IMR-90 (cell line): ENCODE results near the gene CCDC88B. TPM values are rescaled to one million over a fixed set of nuclear protein-coding genes. Genes with fewer than 3 reads are reported as not detected.

Source experiments
- ATAC-seq: fragments of 200-7000 bp; cut with Tn5 transposase; 2 replicates; pipeline ENCODE4 v1.9.1; 2020; ENCODE audit warnings: low read depth, mild to moderate bottlenecking, moderate library complexity
- BruUV-seq: library from RNA; stranded (reverse); fragments of 400-500 nt; replicated peaks from 2 replicates; lab custom pipeline; 2021; lab: Mats Ljungman, UMichigan
- CTCF ChIA-PET: fragments of 300-600 bp; formaldehyde crosslinking; extraction: SDS; loops from one replicate; lab custom pipeline; 2021; ENCODE audit warnings: antibody characterized with exemption; lab: Yijun Ruan, JAX
- POLR2A ChIA-PET: fragments of 300-600 bp; sonication (Branson Sonifier 250); formaldehyde crosslinking; loops from one replicate; lab custom pipeline; 2022; ENCODE audit warnings: antibody characterized with exemption; ENCODE audit not compliant: unreplicated experiment; lab: Charles Lee
- DNase-seq: peaks from one replicate; pipeline ENCODE4 v3.0.0; 2013
- H2AFZ ChIP-seq: replicated peaks from 2 replicates; pipeline ENCODE3; 2013; ENCODE audit warnings: low read length, mild to moderate bottlenecking; ENCODE audit not compliant: poor library complexity
- H2AK5ac ChIP-seq: 2 replicates; pipeline ENCODE4 v1.6.1; 2013; ENCODE audit warnings: low read depth, low read length, inconsistent platforms
- H2AK9ac ChIP-seq: replicated peaks from 2 replicates; pipeline ENCODE3; 2013; ENCODE audit warnings: mild to moderate bottlenecking, low read depth, low read length, moderate library complexity; ENCODE audit not compliant: poor library complexity
- H2BK120ac ChIP-seq: 2 replicates; pipeline ENCODE4 v1.6.1; 2013; ENCODE audit warnings: low read depth, low read length, inconsistent platforms
- H2BK15ac ChIP-seq: 3 replicates; pipeline ENCODE4 v1.6.1; 2013; ENCODE audit warnings: low read depth, low read length, inconsistent platforms
- H2BK20ac ChIP-seq: 2 replicates; pipeline ENCODE4 v1.6.1; 2013; ENCODE audit warnings: low read depth, mild to moderate bottlenecking, inconsistent platforms, low read length, moderate library complexity
- H2BK5ac ChIP-seq: 2 replicates; pipeline ENCODE4 v1.6.1; 2013; ENCODE audit warnings: mild to moderate bottlenecking, low read depth, low read length, inconsistent platforms; ENCODE audit not compliant: poor library complexity, severe bottlenecking
- H3K14ac ChIP-seq: replicated peaks from 2 replicates; pipeline ENCODE4 v1.6.1; 2013; ENCODE audit warnings: low read depth, low read length, inconsistent platforms
- H3K18ac ChIP-seq: 2 replicates; pipeline ENCODE4 v1.6.1; 2013; ENCODE audit warnings: low read depth, low read length, control low read depth
- H3K23ac ChIP-seq: 2 replicates; pipeline ENCODE4 v1.6.1; 2013; ENCODE audit warnings: low read depth, low read length, inconsistent platforms
- H3K27ac ChIP-seq: 2 replicates; pipeline ENCODE4 v1.5.1; 2013; ENCODE audit warnings: mild to moderate bottlenecking, control low read depth, low read length; ENCODE audit not compliant: insufficient read depth
- H3K27me3 ChIP-seq: 2 replicates; pipeline ENCODE4 v1.6.1; 2013; ENCODE audit warnings: low read length; ENCODE audit not compliant: control insufficient read depth, insufficient read depth
- H3K36me3 ChIP-seq: 2 replicates; pipeline ENCODE4 v1.6.1; 2013; ENCODE audit warnings: low read length, mixed read lengths; ENCODE audit not compliant: control insufficient read depth, insufficient read depth
- H3K4ac ChIP-seq: 2 replicates; pipeline ENCODE4 v1.6.1; 2013; ENCODE audit warnings: low read depth, low read length, inconsistent platforms
- H3K4me1 ChIP-seq: 2 replicates; pipeline ENCODE4 v1.6.1; 2013; ENCODE audit warnings: low read length, mixed read lengths; ENCODE audit not compliant: control insufficient read depth, insufficient read depth
- H3K4me2 ChIP-seq: 2 replicates; pipeline ENCODE4 v1.6.1; 2013; ENCODE audit warnings: low read depth, mild to moderate bottlenecking, control low read depth, low read length, moderate library complexity
- H3K4me3 ChIP-seq: 2 replicates; pipeline ENCODE4 v1.5.1; 2013; ENCODE audit warnings: low read depth, mild to moderate bottlenecking, control low read depth, low read length, moderate library complexity; ENCODE audit not compliant: insufficient read depth
- H3K56ac ChIP-seq: 2 replicates; pipeline ENCODE4 v1.6.1; 2013; ENCODE audit warnings: low read length, inconsistent platforms; ENCODE audit not compliant: insufficient read depth; ENCODE audit errors: extremely low read depth
- H3K79me1 ChIP-seq, 2 experiments: 2 replicates each; pipeline ENCODE4 v1.6.1; 2013; ENCODE audit warnings: low read length in 2 of 2, inconsistent platforms in 1 of 2, low read depth in 1 of 2
- H3K9ac ChIP-seq: 2 replicates; pipeline ENCODE4 v1.6.1; 2013; ENCODE audit warnings: low read depth, low read length, control low read depth
- H3K9me1 ChIP-seq: 2 replicates; pipeline ENCODE4 v1.6.1; 2013; ENCODE audit warnings: low read length, inconsistent platforms; ENCODE audit not compliant: insufficient read depth
- H3K9me3 ChIP-seq: 2 replicates; pipeline ENCODE4 v1.6.1; 2013; ENCODE audit warnings: low read length; ENCODE audit not compliant: control insufficient read depth, insufficient read depth
- H4K20me1 ChIP-seq: 2 replicates; pipeline ENCODE4 v1.6.1; 2013; ENCODE audit warnings: low read length, inconsistent platforms; ENCODE audit not compliant: insufficient read depth
- H4K5ac ChIP-seq: 2 replicates; pipeline ENCODE4 v1.6.1; 2013; ENCODE audit warnings: mild to moderate bottlenecking, low read depth, low read length, control low read depth
- H4K8ac ChIP-seq, 2 experiments: 2 replicates each; pipeline ENCODE4 v1.6.1; 2013; ENCODE audit warnings: low read depth in 2 of 2, low read length in 2 of 2, control low read depth in 1 of 2, inconsistent platforms in 1 of 2
- H4K91ac ChIP-seq: 2 replicates; pipeline ENCODE4 v1.6.1; 2013; ENCODE audit warnings: low read depth, low read length, inconsistent platforms; ENCODE audit not compliant: insufficient read depth
- BHLHE40 ChIP-seq: fragments of 150-350 bp; IDR thresholded peaks from 2 replicates; pipeline ENCODE4 v1.6.1; 2016; ENCODE audit warnings: mild to moderate bottlenecking, low read depth, low read length
- CEBPB ChIP-seq: IDR thresholded peaks from 2 replicates; pipeline ENCODE4 v1.6.1; 2012; ENCODE audit warnings: low read depth, low read length, improper control_type of control experiment
- CHD1 ChIP-seq: IDR thresholded peaks from 2 replicates; pipeline ENCODE4 v1.6.1; 2012; ENCODE audit warnings: low read depth, low read length, improper control_type of control experiment
- FOS ChIP-seq: fragments of 150-350 bp; IDR thresholded peaks from 2 replicates; pipeline ENCODE4 v1.6.1; 2016; ENCODE audit warnings: low read depth, low read length
- MAFK ChIP-seq: IDR thresholded peaks from 2 replicates; pipeline ENCODE4 v1.6.1; 2012; ENCODE audit warnings: low read depth, low read length, improper control_type of control experiment
- MAZ ChIP-seq: IDR thresholded peaks from 2 replicates; pipeline ENCODE4 v1.6.1; 2012; ENCODE audit warnings: low read depth, mild to moderate bottlenecking, low read length, improper control_type of control experiment, moderate library complexity, borderline replicate concordance
- MXI1 ChIP-seq: IDR thresholded peaks from 2 replicates; pipeline ENCODE4 v1.6.1; 2012; ENCODE audit warnings: low read depth, mild to moderate bottlenecking, low read length, moderate library complexity, borderline replicate concordance
- NFE2L2 ChIP-seq: fragments of 150-350 bp; IDR thresholded peaks from 2 replicates; pipeline ENCODE4 v1.6.1; 2016; ENCODE audit warnings: low read depth, mild to moderate bottlenecking, low read length
- POLR2A ChIP-seq: IDR thresholded peaks from 2 replicates; pipeline ENCODE4 v1.6.1; 2012; ENCODE audit warnings: mild to moderate bottlenecking, low read depth, low read length
- RAD21 ChIP-seq: IDR thresholded peaks from 2 replicates; pipeline ENCODE4 v1.6.1; 2012; ENCODE audit warnings: low read length, improper control_type of control experiment
- RCOR1 ChIP-seq: IDR thresholded peaks from 2 replicates; pipeline ENCODE4 v1.6.1; 2012; ENCODE audit warnings: mild to moderate bottlenecking, low read length, improper control_type of control experiment; ENCODE audit not compliant: insufficient replicate concordance
- RFX5 ChIP-seq: IDR thresholded peaks from 2 replicates; pipeline ENCODE4 v1.8.0; 2012; ENCODE audit warnings: low read depth, mild to moderate bottlenecking, low read length, moderate library complexity
- SMC3 ChIP-seq: fragments of 150-350 bp; IDR thresholded peaks from 2 replicates; pipeline ENCODE4 v1.6.1; 2016; ENCODE audit warnings: low read depth, mild to moderate bottlenecking, antibody characterized with exemption, low read length, moderate library complexity
- WGBS, 2 experiments: methylation state at CpG; one replicate each; pipeline versions ENCODE4 v1.1.5 to v1.1.7; 2013; ENCODE audit warnings: missing lambda C conversion rate in 2 of 2; ENCODE audit not compliant: insufficient read length in 1 of 2; ENCODE audit errors: extremely low coverage in 2 of 2; 5-methylcytosine and 5-hydroxymethylcytosine counted together
- dilution Hi-C: fragments of 300-500 bp; cut with HindIII; formaldehyde crosslinking; loops from one replicate; pipeline ENCODE4 v1.14.3; 2018; ENCODE audit warnings: low sequenced_read_pairs; ENCODE audit not compliant: unreplicated experiment
- in situ Hi-C: fragments of 300-500 bp; cut with MboI; formaldehyde crosslinking; loops from 3 replicates; pipeline ENCODE4 v1.14.3; 2019; ENCODE audit warnings: low sequenced_read_pairs, inconsistent platforms, mixed read lengths
- intact Hi-C: fragments of 100-400 bp; cut with micrococcal nuclease; formaldehyde crosslinking; loops from 2 replicates; pipeline ENCODE4 v1.10.0; 2022
- polyA plus RNA-seq, 3 experiments: library from polyadenylated mRNA; depleted of rRNA; stranded (reverse); fragments of >200 nt; gene quantifications; 2 replicates each; pipeline ENCODE4 v1.2.3, GENCODE V29; 2012; ENCODE audit warnings: low replicate concordance in 1 of 3
- total RNA-seq: library from RNA; depleted of rRNA; stranded (reverse); fragments of >200 nt; gene quantifications from 2 replicates; pipeline ENCODE4 v1.2.3, GENCODE V29; 2012
- TF ChIP-seq, protein P1 (sequence below): fragments of 150-350 bp; IDR thresholded peaks from 2 replicates; pipeline ENCODE4 v1.6.1; 2017; ENCODE audit warnings: mild to moderate bottlenecking, antibody characterized with exemption, low read length, low read depth
- TF ChIP-seq, protein P2 (sequence below): fragments of 150-350 bp; IDR thresholded peaks from 2 replicates; pipeline ENCODE4 v1.6.1; 2016; ENCODE audit warnings: low read depth, mild to moderate bottlenecking, low read length, moderate library complexity, borderline replicate concordance
- TF ChIP-seq, protein P3 (sequence below): conservative IDR thresholded peaks from 2 replicates; pipeline ENCODE4 v1.5.1; 2012; ENCODE audit warnings: mild to moderate bottlenecking, low read depth, low read length, improper control_type of control experiment

The CCDC88B gene
- total and polyA plus RNA-seq, 2 of the 4 experiments (the other 2 are of a cell fraction) = 1.3 to 2.5 TPM

DNA sequence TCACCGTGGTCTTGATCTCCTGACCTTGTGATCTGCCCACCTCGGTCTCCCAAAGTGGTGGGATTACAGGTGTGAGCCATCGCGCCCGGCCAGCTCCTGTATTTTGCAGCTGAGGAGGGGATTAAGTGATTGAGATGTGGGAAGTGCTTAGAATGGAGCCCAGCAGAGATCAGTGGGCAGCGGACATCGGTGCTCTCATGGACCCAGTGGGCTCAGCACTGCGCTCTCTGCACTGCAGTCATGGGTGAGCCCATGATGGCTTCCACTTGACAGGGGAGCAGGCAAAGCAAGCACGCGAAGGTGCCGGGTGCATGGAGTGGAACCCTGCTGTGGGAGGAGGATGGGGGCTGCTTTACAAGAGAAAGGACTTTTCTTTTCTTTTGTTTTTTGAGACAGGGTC lies 9.1 kb upstream of the CCDC88B start:
- dilution Hi-C loops = no loop called here
- BruUV-seq = no TSS peak
- Histone ChIP-seq H3K4me1 (peaks cover 7% of the 10 kb centered on the region), H3K4me3 (no peak overlapping the region), H3K14ac (no peak overlapping the region), H4K8ac (no peak overlapping the region), H4K91ac (no peak overlapping the region), H2AFZ (peak overlapping the region; percentile 17), H4K5ac (no peak overlapping the region), H3K9me3 (0 out of 2 replicates have a peak, but pooled peaks cover 2% of the 10 kb centered on the region), H3K27me3 (no peaks in the 10 kb centered on the region; the same call in 1 of the 2 replicates), H3K18ac (no peak overlapping the region), H3K36me3 (no peaks in the 10 kb centered on the region), H3K9me1 (peaks cover 8% of the 10 kb centered on the region), H3K27ac (no peak overlapping the region), H2AK9ac (peak overlapping the region; percentile 87), H3K56ac (no peak overlapping the region), H2BK5ac (no peak overlapping the region), H3K4me2 (no peak overlapping the region), H2BK20ac (no peak overlapping the region), H4K20me1 (0 out of 2 replicates have a peak, but pooled peaks cover 3% of the 10 kb centered on the region), H2BK120ac (no peak overlapping the region), H2BK15ac (no peak overlapping the region), H3K9ac (no peak overlapping the region), H2AK5ac (no peak overlapping the region), H3K23ac (no peak overlapping the region), H3K4ac (no peak overlapping the region), H3K79me1 (no peaks in the 10 kb centered on the region)
- ATAC-seq (no peak), DNase-seq (no peak)
- 80% methylated on average over 3 of the region's 11 CpGs; no CpG with 5 or more reads in 1 of the 2 experiments for WGBS, 2 experiments
- POLR2A ChIA-PET = no interaction called here
- CTCF ChIA-PET = interaction anchor here (1.0 to 2.5 kb wide), 4 partner anchors 11 to 358 kb away, joined by 3 to 17 read pairs (median 4); no protein-coding TSS in a partner anchor
- intact Hi-C loops = loop anchor here (1.0 kb wide), 1 partner anchor 27 kb away; no protein-coding TSS in a partner anchor
- TF ChIP-seq SMC3 = no peak
- no peak for TF ChIP-seq CHD1
- TF ChIP-seq, protein P1, sequence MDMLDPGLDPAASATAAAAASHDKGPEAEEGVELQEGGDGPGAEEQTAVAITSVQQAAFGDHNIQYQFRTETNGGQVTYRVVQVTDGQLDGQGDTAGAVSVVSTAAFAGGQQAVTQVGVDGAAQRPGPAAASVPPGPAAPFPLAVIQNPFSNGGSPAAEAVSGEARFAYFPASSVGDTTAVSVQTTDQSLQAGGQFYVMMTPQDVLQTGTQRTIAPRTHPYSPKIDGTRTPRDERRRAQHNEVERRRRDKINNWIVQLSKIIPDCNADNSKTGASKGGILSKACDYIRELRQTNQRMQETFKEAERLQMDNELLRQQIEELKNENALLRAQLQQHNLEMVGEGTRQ = no peak
- no peak for TF ChIP-seq MAFK
- no peak for TF ChIP-seq RCOR1
- TF ChIP-seq MXI1 = no peak
- no peak for TF ChIP-seq RFX5
- TF ChIP-seq BHLHE40 = no peak
- TF ChIP-seq RAD21 = no peak
- TF ChIP-seq CEBPB = no peak
- no peak for TF ChIP-seq POLR2A
- no peak for TF ChIP-seq MAZ
- TF ChIP-seq, protein P2, sequence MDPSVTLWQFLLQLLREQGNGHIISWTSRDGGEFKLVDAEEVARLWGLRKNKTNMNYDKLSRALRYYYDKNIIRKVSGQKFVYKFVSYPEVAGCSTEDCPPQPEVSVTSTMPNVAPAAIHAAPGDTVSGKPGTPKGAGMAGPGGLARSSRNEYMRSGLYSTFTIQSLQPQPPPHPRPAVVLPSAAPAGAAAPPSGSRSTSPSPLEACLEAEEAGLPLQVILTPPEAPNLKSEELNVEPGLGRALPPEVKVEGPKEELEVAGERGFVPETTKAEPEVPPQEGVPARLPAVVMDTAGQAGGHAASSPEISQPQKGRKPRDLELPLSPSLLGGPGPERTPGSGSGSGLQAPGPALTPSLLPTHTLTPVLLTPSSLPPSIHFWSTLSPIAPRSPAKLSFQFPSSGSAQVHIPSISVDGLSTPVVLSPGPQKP = no peak
- no peak for TF ChIP-seq NFE2L2
- TF ChIP-seq, protein P3, sequence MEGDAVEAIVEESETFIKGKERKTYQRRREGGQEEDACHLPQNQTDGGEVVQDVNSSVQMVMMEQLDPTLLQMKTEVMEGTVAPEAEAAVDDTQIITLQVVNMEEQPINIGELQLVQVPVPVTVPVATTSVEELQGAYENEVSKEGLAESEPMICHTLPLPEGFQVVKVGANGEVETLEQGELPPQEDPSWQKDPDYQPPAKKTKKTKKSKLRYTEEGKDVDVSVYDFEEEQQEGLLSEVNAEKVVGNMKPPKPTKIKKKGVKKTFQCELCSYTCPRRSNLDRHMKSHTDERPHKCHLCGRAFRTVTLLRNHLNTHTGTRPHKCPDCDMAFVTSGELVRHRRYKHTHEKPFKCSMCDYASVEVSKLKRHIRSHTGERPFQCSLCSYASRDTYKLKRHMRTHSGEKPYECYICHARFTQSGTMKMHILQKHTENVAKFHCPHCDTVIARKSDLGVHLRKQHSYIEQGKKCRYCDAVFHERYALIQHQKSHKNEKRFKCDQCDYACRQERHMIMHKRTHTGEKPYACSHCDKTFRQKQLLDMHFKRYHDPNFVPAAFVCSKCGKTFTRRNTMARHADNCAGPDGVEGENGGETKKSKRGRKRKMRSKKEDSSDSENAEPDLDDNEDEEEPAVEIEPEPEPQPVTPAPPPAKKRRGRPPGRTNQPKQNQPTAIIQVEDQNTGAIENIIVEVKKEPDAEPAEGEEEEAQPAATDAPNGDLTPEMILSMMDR = no peak
- no peak for TF ChIP-seq FOS
- in situ Hi-C loops = no loop called here
